GM12878 (cell line): ENCODE results near the gene TSFM. TPM values are rescaled to one million over a fixed set of nuclear protein-coding genes. Genes with fewer than 3 reads are reported as not detected.

Experiments used
- ATAC-seq: fragments of 200-7000 bp; cut with Tn5 transposase; 3 replicates; pipeline ENCODE4 v1.9.1; 2020; ENCODE audit warnings: mild to moderate bottlenecking, moderate library complexity
- BruUV-seq: library from RNA; stranded (reverse); fragments of 400-500 nt; replicated peaks from 2 replicates; lab custom pipeline; 2021; lab: Mats Ljungman, UMichigan
- CTCF ChIA-PET: fragments of 300-600 bp; sonication (Branson Sonifier 250); formaldehyde crosslinking; extraction: SDS; loops from one replicate; lab custom pipeline; 2021; ENCODE audit warnings: inconsistent platforms; lab: Yijun Ruan, JAX
- POLR2A ChIA-PET: fragments of 350-600 bp; formaldehyde crosslinking; extraction: SDS; loops from one replicate; lab custom pipeline; 2021; ENCODE audit warnings: inconsistent platforms; lab: Charles Lee
- RAD21 ChIA-PET: fragments of 300-600 bp; sonication (Branson Sonifier 250); formaldehyde crosslinking; loops from one replicate; lab custom pipeline; 2023; ENCODE audit warnings: antibody characterized with exemption; ENCODE audit not compliant: unreplicated experiment; lab: Charles Lee
- SMC1A ChIA-PET: fragments of 300-600 bp; sonication (Branson Sonifier 250); formaldehyde crosslinking; loops from one replicate; lab custom pipeline; 2023; ENCODE audit not compliant: unreplicated experiment, uncharacterized antibody; lab: Charles Lee
- DNase-seq: peaks from one replicate; pipeline ENCODE4 v3.0.0-alpha.2; 2011; ENCODE audit warnings: low read depth, low spot score
- FAIRE-seq: peaks from 3 replicates; lab custom pipeline; 2011; peaks lifted over from hg19 to GRCh38; lab: Jason Lieb, UNC
- H2AFZ ChIP-seq: 2 replicates; pipeline ENCODE4 v1.6.0; 2011; ENCODE audit warnings: low read depth, low read length, control low read depth; ENCODE audit not compliant: control insufficient read depth
- H3K27ac ChIP-seq: 2 replicates; pipeline ENCODE4 v1.5.1; 2011; ENCODE audit warnings: control low read depth; ENCODE audit not compliant: control insufficient read depth, insufficient read depth
- H3K27me3 ChIP-seq, 2 experiments: replicated peaks in 1 of 2; 2 replicates each; pipeline versions ENCODE4 v1.6.0 to v1.6.1; 2011; ENCODE audit warnings: low read length in 1 of 2; ENCODE audit not compliant: control insufficient read depth in 2 of 2, insufficient read depth in 2 of 2
- H3K36me3 ChIP-seq, 2 experiments: 2 replicates each; pipeline ENCODE4 v1.5.1; 2011; ENCODE audit warnings: low read length in 1 of 2; ENCODE audit not compliant: control insufficient read depth in 2 of 2, insufficient read depth in 2 of 2
- H3K4me1 ChIP-seq: 2 replicates; pipeline ENCODE4 v1.6.1; 2011; ENCODE audit warnings: mild to moderate bottlenecking, low read length, moderate library complexity, mixed read lengths; ENCODE audit not compliant: control insufficient read depth, insufficient read depth
- H3K4me2 ChIP-seq: 2 replicates; pipeline ENCODE4 v1.6.0; 2011; ENCODE audit warnings: control low read depth; ENCODE audit not compliant: control insufficient read depth, insufficient read depth
- H3K4me3 ChIP-seq: fragments of 200-600 bp; sonication (generic); 2 replicates; pipeline ENCODE4 v1.5.1; 2016
- H3K79me2 ChIP-seq: 2 replicates; pipeline ENCODE4 v1.6.0; 2011; ENCODE audit warnings: low read length; ENCODE audit not compliant: control insufficient read depth, insufficient read depth
- H3K9ac ChIP-seq: 2 replicates; pipeline ENCODE4 v1.8.0; 2011; ENCODE audit warnings: low read length, control low read depth, mixed read lengths; ENCODE audit not compliant: control insufficient read depth, insufficient read depth
- H3K9me3 ChIP-seq: replicated peaks from 3 replicates; pipeline ENCODE4 v1.5.1; 2011; ENCODE audit warnings: mild to moderate bottlenecking, low read length; ENCODE audit not compliant: control insufficient read depth, insufficient read depth
- H4K20me1 ChIP-seq: 2 replicates; pipeline ENCODE4 v1.6.0; 2011; ENCODE audit not compliant: control insufficient read depth, insufficient read depth
- BMI1 ChIP-seq: fragments of 450-650 bp; IDR thresholded peaks from 2 replicates; pipeline ENCODE4 v1.6.1; 2016; ENCODE audit warnings: mild to moderate bottlenecking, moderate library complexity, borderline replicate concordance
- IKZF1 ChIP-seq: fragments of 450-650 bp; conservative IDR thresholded peaks from 2 replicates; pipeline ENCODE4 v1.6.1; 2017; ENCODE audit warnings: antibody characterized with exemption, mild to moderate bottlenecking
- IKZF2 ChIP-seq, 2 experiments: fragments of 450-650 bp; IDR thresholded peaks; 2 replicates each; pipeline ENCODE4 v1.6.1; 2017; ENCODE audit warnings: mild to moderate bottlenecking in 2 of 2, moderate library complexity in 2 of 2
- KLF5 ChIP-seq: fragments of 450-650 bp; IDR thresholded peaks from 2 replicates; pipeline ENCODE4 v1.6.1; 2014; ENCODE audit warnings: mild to moderate bottlenecking; ENCODE audit not compliant: partially characterized antibody
- MYC ChIP-seq: IDR thresholded peaks from 2 replicates; pipeline ENCODE4 v1.6.1; 2011; ENCODE audit warnings: mild to moderate bottlenecking, low read length, moderate library complexity, inconsistent platforms; ENCODE audit not compliant: insufficient read depth, insufficient replicate concordance, insufficient read length, severe bottlenecking
- RUNX3 ChIP-seq: IDR thresholded peaks from 2 replicates; pipeline ENCODE4 v1.6.1; 2012; ENCODE audit warnings: low read length, inconsistent platforms
- TCF3 ChIP-seq: IDR thresholded peaks from 2 replicates; pipeline ENCODE4 v1.6.1; 2012; ENCODE audit warnings: low read depth, mild to moderate bottlenecking, low read length, borderline replicate concordance; ENCODE audit not compliant: insufficient read depth
- WGBS: methylation state at CpG from one replicate; pipeline ENCODE4 v1.1.6; 2016; ENCODE audit warnings: low lambda C conversion rate; ENCODE audit not compliant: insufficient replicate concordance, insufficient coverage; ENCODE audit errors: missing lambda C conversion rate; 5-methylcytosine and 5-hydroxymethylcytosine counted together
- in situ Hi-C: fragments of 300-500 bp; cut with MboI; formaldehyde crosslinking; loops from 9 replicates; pipeline ENCODE4 v1.14.3; 2018; ENCODE audit warnings: mixed read lengths
- intact Hi-C: fragments of 100-400 bp; cut with micrococcal nuclease; formaldehyde crosslinking; loops from one replicate; pipeline ENCODE4 v1.14.2; 2022; ENCODE audit not compliant: unreplicated experiment
- polyA plus RNA-seq, 11 experiments: library from polyadenylated mRNA; depleted of rRNA in 4 of 11; unstranded in 6 of 11; stranded (reverse) in 5 of 11; fragments of >200 nt; fragmentation: Nextera tagmentation in 4 of 11; fragmentation: Illumina TruSeq in 1 of 11; extraction: Ambion mirVana in 4 of 11; extraction: Trizol in 1 of 11; gene quantifications; 1 replicate in 1 of 11; 2 replicates in 10 of 11; pipeline versions ENCODE4 v1.2.1 to v1.2.3, GENCODE V29; 2011 to 2016; ENCODE audit warnings: inconsistent platforms in 2 of 11, missing spikeins in 2 of 11, low read depth in 1 of 11
- total RNA-seq, 4 experiments: library from RNA; depleted of rRNA in 3 of 4; stranded (reverse); fragments of >200 nt in 3 of 4; fragmentation: Illumina TruSeq in 1 of 4; extraction: Trizol in 1 of 4; gene quantifications; 2 replicates each; pipeline versions ENCODE4 v1.2.1 to v1.2.3, GENCODE V29; 2013 to 2021
- TF ChIP-seq, protein P1 (sequence below): fragments of 450-650 bp; formaldehyde crosslinking; IDR thresholded peaks from 2 replicates; pipeline ENCODE4 v1.4.0; 2022; ENCODE audit warnings: mild to moderate bottlenecking, moderate library complexity
- TF ChIP-seq, protein P2 (sequence below): fragments of 450-650 bp; formaldehyde crosslinking; IDR thresholded peaks from 2 replicates; pipeline ENCODE4 v1.4.0; 2020; ENCODE audit warnings: mild to moderate bottlenecking, moderate library complexity
- TF ChIP-seq, protein P3 (sequence below): fragments of 450-650 bp; IDR thresholded peaks from 2 replicates; pipeline ENCODE4 v1.6.1; 2017; ENCODE audit warnings: mild to moderate bottlenecking, low read depth, inconsistent platforms; ENCODE audit not compliant: poor library complexity, severe bottlenecking

TSFM gene
- total and polyA plus RNA-seq, 10 of the 15 experiments (the other 5 are each of a cell fraction or from before 2014, with no cell fraction given): 36.7 to 132 (median 45.6) TPM

DNA sequence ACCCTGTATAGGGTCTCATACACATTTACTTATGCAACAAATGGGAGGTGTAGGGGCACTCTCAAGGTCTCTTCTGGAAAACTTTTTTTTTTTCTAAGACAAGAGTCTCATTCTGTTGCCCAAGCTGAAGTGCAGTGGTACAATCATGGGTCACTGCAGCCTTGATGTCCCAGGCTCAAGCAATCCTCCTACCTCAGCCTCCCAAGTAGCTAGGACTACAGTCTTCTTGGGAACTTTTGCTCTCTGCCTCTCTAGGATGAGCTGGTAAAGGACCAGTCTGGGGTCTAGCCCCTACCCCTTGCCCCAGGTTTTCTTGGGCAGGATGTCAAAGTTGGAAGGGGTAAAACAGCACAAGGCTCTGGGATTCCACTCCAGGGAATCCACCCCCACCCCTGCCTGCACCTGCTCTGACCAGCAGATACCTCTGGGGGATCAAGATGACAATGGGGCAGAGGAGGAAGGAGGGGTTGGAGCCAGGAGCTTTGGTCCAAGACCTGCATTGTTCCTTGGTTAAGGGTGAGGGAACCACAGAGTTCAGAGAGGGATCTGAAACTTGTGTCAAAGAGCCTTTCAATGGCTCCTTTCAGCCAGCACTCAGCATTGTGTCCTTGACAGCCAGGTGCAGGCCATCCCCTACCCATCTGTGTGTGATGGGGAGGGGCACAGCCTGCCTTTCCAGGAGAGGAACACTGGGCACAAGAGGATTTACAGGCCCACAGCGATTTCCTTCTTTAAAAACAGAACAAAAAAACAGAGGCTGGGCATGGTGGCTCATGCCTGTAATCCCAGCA lies 51.7 kb downstream of the TSFM start:
- H2AFZ ChIP-seq: no peak overlapping the region
- ATAC-seq (peak; percentile 11), DNase-seq (no peak), FAIRE-seq (no peak)
- ChIA-PET CTCF (interaction anchor here (1.0 to 8.4 kb wide), 5 partner anchors 8 to 78 kb away, joined by 5 to 226 read pairs (median 24); no protein-coding TSS in a partner anchor), RAD21 (interaction anchor here (1.2 to 8.5 kb wide), 4 partner anchors 11 to 109 kb away, joined by 3 to 273 read pairs (median 56); partner anchors contain the start of gene CTDSP2), POLR2A (interaction anchor here (0.9 to 8.1 kb wide), 4 partner anchors 8 to 107 kb away, joined by 4 to 112 read pairs (median 4); partner anchors contain the start of gene ATP23), SMC1A (interaction anchor here (1.6 to 17.6 kb wide), 4 partner anchors 9 to 104 kb away, joined by 6 to 416 read pairs (median 28); no protein-coding TSS in a partner anchor)
- H3K4me3 ChIP-seq: 0 out of 2 replicates have a peak overlapping the region, but pooled peaks have one; percentile 4
- WGBS: 0% methylated on average over 1 of the region's 1 CpG
- H3K79me2 ChIP-seq: peaks cover 73% of the 10 kb centered on the region
- peaks cover 5% of the 10 kb centered on the region for H4K20me1 ChIP-seq
- intact Hi-C loops: loop anchor here (5.0 kb wide), 1 partner anchor 77 kb away; the partner anchor contains the start of gene MARCHF9
- H3K4me2 ChIP-seq: peak overlapping the region; percentile 58
- in situ Hi-C loops: no loop called here
- H3K9ac ChIP-seq: no peak overlapping the region
- H3K9me3 ChIP-seq: no peaks in the 10 kb centered on the region
- peak overlapping the region; percentile 30; the same call in 1 of the 2 replicates for H3K27ac ChIP-seq
- H3K4me1 ChIP-seq: peaks cover 77% of the 10 kb centered on the region
- no TSS peak for BruUV-seq
- no peaks in the 10 kb centered on the region for H3K27me3 ChIP-seq
- peaks cover 2 to 5% of the 10 kb centered on the region in 2 experiments; a peak in 3 of 4 replicates for H3K36me3 ChIP-seq
- TF ChIP-seq RUNX3 (peak; percentile 60), KLF5 (no peak), IKZF2 (IDR thresholded peaks at IDR 0.05) (peak; percentile 52 to 53; a peak in 2 of 4 replicates), TCF3 (no peak), MYC (no peak), BMI1 (no peak), IKZF1 (peak; percentile 75)
- TF ChIP-seq, protein P1, sequence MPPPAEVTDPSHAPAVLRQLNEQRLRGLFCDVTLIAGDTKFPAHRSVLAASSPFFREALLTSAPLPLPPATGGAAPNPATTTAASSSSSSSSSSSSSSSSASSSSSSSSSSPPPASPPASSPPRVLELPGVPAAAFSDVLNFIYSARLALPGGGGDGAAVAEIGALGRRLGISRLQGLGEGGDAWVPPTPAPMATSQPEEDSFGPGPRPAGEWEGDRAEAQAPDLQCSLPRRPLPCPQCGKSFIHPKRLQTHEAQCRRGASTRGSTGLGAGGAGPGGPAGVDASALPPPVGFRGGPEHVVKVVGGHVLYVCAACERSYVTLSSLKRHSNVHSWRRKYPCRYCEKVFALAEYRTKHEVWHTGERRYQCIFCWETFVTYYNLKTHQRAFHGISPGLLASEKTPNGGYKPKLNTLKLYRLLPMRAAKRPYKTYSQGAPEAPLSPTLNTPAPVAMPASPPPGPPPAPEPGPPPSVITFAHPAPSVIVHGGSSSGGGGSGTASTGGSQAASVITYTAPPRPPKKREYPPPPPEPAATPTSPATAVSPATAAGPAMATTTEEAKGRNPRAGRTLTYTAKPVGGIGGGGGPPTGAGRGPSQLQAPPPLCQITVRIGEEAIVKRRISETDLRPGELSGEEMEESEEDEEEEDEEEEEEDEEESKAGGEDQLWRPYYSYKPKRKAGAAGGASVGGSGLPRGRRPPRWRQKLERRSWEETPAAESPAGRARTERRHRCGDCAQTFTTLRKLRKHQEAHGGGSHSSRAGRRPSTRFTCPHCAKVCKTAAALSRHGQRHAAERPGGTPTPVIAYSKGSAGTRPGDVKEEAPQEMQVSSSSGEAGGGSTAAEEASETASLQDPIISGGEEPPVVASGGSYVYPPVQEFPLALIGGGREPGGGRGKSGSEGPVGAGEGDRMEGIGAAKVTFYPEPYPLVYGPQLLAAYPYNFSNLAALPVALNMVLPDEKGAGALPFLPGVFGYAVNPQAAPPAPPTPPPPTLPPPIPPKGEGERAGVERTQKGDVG (CRISPR knock-in tag): no peak
- TF ChIP-seq, protein P2, sequence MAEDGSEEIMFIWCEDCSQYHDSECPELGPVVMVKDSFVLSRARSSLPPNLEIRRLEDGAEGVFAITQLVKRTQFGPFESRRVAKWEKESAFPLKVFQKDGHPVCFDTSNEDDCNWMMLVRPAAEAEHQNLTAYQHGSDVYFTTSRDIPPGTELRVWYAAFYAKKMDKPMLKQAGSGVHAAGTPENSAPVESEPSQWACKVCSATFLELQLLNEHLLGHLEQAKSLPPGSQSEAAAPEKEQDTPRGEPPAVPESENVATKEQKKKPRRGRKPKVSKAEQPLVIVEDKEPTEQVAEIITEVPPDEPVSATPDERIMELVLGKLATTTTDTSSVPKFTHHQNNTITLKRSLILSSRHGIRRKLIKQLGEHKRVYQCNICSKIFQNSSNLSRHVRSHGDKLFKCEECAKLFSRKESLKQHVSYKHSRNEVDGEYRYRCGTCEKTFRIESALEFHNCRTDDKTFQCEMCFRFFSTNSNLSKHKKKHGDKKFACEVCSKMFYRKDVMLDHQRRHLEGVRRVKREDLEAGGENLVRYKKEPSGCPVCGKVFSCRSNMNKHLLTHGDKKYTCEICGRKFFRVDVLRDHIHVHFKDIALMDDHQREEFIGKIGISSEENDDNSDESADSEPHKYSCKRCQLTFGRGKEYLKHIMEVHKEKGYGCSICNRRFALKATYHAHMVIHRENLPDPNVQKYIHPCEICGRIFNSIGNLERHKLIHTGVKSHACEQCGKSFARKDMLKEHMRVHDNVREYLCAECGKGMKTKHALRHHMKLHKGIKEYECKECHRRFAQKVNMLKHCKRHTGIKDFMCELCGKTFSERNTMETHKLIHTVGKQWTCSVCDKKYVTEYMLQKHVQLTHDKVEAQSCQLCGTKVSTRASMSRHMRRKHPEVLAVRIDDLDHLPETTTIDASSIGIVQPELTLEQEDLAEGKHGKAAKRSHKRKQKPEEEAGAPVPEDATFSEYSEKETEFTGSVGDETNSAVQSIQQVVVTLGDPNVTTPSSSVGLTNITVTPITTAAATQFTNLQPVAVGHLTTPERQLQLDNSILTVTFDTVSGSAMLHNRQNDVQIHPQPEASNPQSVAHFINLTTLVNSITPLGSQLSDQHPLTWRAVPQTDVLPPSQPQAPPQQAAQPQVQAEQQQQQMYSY (CRISPR knock-in tag): no peak
- TF ChIP-seq, protein P3, sequence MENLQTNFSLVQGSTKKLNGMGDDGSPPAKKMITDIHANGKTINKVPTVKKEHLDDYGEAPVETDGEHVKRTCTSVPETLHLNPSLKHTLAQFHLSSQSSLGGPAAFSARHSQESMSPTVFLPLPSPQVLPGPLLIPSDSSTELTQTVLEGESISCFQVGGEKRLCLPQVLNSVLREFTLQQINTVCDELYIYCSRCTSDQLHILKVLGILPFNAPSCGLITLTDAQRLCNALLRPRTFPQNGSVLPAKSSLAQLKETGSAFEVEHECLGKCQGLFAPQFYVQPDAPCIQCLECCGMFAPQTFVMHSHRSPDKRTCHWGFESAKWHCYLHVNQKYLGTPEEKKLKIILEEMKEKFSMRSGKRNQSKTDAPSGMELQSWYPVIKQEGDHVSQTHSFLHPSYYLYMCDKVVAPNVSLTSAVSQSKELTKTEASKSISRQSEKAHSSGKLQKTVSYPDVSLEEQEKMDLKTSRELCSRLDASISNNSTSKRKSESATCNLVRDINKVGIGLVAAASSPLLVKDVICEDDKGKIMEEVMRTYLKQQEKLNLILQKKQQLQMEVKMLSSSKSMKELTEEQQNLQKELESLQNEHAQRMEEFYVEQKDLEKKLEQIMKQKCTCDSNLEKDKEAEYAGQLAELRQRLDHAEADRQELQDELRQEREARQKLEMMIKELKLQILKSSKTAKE: no peak
